Neural crest cell (in vitro differentiated cells): ENCODE measurements around the gene PTGR2. TPM values are rescaled to one million over a fixed set of nuclear protein-coding genes. Genes with fewer than 3 reads are reported as not detected.
"Not testable (repeated sequence)": the region's sequence is repeated elsewhere in the genome, so short reads cannot be mapped to it uniquely, and the experiment has no call there.

ENCODE experiments used
- DNase-seq: peaks from one replicate; pipeline ENCODE4 v3.0.0; 2021; ENCODE audit warnings: low read depth, mixed read lengths, low spot score
- H3K27ac Mint-ChIP-seq: one replicate; pipeline ENCODE4 v1.8.0; 2021; ENCODE audit warnings: mild to moderate bottlenecking, mixed read lengths; ENCODE audit not compliant: unreplicated experiment
- H3K27me3 Mint-ChIP-seq: 2 replicates; pipeline ENCODE4 v1.8.0; 2021; ENCODE audit warnings: low read depth, mild to moderate bottlenecking, mixed read lengths
- H3K36me3 Mint-ChIP-seq: 2 replicates; pipeline ENCODE4 v1.8.0; 2021; ENCODE audit warnings: low read depth, mild to moderate bottlenecking, mixed read lengths
- H3K4me1 Mint-ChIP-seq: 2 replicates; pipeline ENCODE4 v1.8.0; 2021; ENCODE audit warnings: mixed read lengths
- H3K4me3 Mint-ChIP-seq: one replicate; pipeline ENCODE4 v1.8.0; 2021; ENCODE audit warnings: mild to moderate bottlenecking, mixed read lengths
- H3K9me3 Mint-ChIP-seq: 2 replicates; pipeline ENCODE4 v1.8.0; 2021; ENCODE audit warnings: mixed read lengths
- total RNA-seq: library from RNA; stranded (reverse); gene quantifications from 2 replicates; pipeline ENCODE4 v1.2.1, GENCODE V29; 2021
- TF ChIP-seq, protein P1 (sequence below): fragments of 200-600 bp; sonication (generic); conservative IDR thresholded peaks from 2 replicates; pipeline ENCODE4 v1.5.0; 2021; ENCODE audit warnings: antibody characterized with exemption, mild to moderate bottlenecking

Gene PTGR2
- total RNA-seq, 1 donor from 2014 or later = 6.0 TPM

DNA sequence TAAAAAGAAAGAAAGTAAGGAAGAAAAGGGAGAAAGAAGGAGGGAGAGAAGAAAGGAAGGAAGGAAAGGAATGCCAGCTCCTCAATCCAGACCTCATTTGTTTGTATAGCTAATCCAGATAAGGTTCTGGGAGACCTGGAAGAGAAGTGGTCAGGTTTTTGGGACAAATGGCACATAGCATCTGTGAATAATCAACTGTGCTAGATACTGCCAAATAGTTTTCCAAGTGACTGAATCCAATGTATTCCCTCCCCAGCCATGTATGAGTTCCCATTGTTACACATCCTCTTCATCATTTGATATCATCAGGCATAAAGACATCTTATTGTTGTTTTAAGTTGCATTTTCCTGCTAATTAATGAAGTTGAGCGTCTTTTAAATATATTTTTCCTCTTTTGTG, 18.6 kb upstream of the PTGR2 start:
- DNase-seq = no peak
- H3K4me3 Mint-ChIP-seq = no peak overlapping the region
- H3K4me1 Mint-ChIP-seq = peaks cover 19% of the 10 kb centered on the region
- no peaks in the 10 kb centered on the region for H3K36me3 Mint-ChIP-seq
- no peaks in the 10 kb centered on the region for H3K27me3 Mint-ChIP-seq
- H3K27ac Mint-ChIP-seq = no peak overlapping the region
- TF ChIP-seq, protein P1, sequence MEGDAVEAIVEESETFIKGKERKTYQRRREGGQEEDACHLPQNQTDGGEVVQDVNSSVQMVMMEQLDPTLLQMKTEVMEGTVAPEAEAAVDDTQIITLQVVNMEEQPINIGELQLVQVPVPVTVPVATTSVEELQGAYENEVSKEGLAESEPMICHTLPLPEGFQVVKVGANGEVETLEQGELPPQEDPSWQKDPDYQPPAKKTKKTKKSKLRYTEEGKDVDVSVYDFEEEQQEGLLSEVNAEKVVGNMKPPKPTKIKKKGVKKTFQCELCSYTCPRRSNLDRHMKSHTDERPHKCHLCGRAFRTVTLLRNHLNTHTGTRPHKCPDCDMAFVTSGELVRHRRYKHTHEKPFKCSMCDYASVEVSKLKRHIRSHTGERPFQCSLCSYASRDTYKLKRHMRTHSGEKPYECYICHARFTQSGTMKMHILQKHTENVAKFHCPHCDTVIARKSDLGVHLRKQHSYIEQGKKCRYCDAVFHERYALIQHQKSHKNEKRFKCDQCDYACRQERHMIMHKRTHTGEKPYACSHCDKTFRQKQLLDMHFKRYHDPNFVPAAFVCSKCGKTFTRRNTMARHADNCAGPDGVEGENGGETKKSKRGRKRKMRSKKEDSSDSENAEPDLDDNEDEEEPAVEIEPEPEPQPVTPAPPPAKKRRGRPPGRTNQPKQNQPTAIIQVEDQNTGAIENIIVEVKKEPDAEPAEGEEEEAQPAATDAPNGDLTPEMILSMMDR = no peak
- no peaks in the 10 kb centered on the region for H3K9me3 Mint-ChIP-seq

DNA sequence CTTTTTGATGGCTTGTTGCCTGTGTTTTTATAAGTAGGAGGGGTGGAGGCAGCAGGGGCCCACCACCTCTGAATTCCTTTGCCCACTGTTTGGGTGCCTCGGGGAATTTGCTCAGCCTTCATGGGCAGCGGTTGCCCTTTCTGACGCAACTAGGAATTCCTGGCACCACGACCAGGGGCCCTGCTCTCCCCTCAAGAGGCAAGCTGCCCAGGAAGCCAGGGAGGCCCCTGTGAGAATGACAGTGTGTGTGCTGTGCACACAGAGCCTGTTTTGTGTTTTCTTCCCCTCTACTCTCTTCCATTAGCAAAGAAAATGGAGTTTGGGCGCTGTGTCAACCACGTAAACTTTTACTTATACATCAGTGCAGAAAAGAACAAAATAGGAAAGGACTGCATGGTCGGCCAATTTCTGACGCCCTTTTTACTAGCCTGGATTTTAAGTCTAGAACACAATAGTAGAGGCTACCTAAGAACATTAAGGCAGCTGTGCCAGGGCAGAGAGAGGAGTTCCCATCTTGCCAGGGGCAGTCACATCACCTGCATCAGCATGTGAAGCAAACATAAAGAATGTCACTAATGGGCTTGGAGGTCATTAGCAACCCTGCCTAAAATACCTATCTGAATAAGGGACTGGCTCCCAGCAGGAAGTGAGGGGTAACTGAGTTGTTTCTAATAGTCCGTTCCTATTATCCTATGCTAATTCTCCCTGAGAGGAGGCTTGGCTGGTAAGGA, 17.9 kb upstream of the PTGR2 start:
- no peak overlapping the region for H3K4me3 Mint-ChIP-seq
- H3K9me3 Mint-ChIP-seq = no peaks in the 10 kb centered on the region
- peaks cover 19% of the 10 kb centered on the region for H3K4me1 Mint-ChIP-seq
- TF ChIP-seq, protein P1 = no peak
- no peaks in the 10 kb centered on the region for H3K27me3 Mint-ChIP-seq
- H3K36me3 Mint-ChIP-seq = no peaks in the 10 kb centered on the region
- H3K27ac Mint-ChIP-seq = peak overlapping the region; percentile 80
- DNase-seq = peak; percentile 14

DNA sequence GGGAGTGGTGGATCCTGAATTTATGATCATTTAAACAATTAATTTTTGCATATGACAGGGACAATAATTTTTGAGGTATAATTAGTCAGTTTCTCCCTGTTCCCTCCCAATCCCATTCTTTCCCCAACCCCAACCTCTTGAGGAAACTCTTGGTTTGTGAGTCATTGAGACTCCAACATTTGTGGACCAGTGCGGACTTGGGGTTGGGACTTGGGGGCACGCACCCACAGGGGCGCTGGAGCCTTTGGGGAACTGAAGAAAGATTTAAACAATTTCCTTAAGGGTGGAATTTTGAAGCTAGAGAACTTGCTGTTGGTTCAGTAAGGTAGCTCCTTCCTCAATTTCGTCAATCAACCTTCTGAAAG, 17.4 kb upstream of the PTGR2 start:
- Mint-ChIP-seq H3K27me3 (no peaks in the 10 kb centered on the region), H3K9me3 (no peaks in the 10 kb centered on the region), H3K27ac (no peak overlapping the region), H3K36me3 (no peaks in the 10 kb centered on the region), H3K4me1 (peaks cover 19% of the 10 kb centered on the region), H3K4me3 (no peak overlapping the region)
- TF ChIP-seq, protein P1 = no peak
- no peak for DNase-seq

DNA sequence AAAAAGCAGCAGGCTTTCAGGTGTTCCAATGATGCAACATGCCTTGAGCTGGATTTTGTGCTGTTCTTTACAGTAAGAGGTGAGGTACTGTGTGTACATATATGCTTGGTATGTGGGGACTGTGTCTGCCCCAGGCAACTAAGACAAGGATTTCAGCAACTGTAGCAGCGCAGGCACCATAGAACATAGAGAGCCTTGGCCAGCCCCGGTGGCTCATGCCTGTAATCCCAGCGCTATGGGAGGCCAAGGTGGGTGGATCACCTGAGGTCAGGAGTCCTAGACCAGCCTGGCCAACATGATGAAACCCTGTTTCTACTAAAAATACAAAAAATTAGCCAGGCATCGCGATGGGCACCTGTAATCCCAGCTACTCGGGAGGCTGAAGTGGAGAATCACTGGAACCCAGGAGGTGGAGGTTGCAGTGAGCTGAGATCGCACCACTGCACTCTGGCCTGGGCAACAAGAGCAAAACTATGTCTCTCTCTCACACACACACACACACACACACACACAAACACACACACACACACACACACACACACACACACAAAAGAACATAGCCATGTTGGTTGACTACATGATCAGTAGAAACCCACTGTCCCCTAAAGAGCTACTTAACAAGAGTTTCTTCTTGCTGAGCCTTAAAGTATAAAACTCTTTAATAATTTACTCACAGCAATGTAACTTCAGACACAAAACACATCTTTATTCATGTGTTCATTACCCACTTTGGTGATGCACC, 13.2 kb upstream of the PTGR2 start:
- H3K36me3 Mint-ChIP-seq, H3K27ac Mint-ChIP-seq, H3K4me3 Mint-ChIP-seq, H3K9me3 Mint-ChIP-seq, H3K27me3 Mint-ChIP-seq, DNase-seq: not testable (repeated sequence)
- peaks cover 13% of the 10 kb centered on the region for H3K4me1 Mint-ChIP-seq

- no peaks in the 10 kb centered on the region for H3K27me3 Mint-ChIP-seq
- H3K36me3 Mint-ChIP-seq = no peaks in the 10 kb centered on the region
- DNase-seq = no peak
- no peak overlapping the region for H3K4me3 Mint-ChIP-seq
- H3K4me1 Mint-ChIP-seq = no peaks in the 10 kb centered on the region
- H3K27ac Mint-ChIP-seq = no peak overlapping the region
- no peaks in the 10 kb centered on the region for H3K9me3 Mint-ChIP-seq
- TF ChIP-seq, protein P1 = no peak
Measured at GRCh38 chr14:73842201-73842600, 9.4 kb upstream of the PTGR2 start.

- H3K4me1 Mint-ChIP-seq = no peaks in the 10 kb centered on the region
- H3K27me3 Mint-ChIP-seq = no peaks in the 10 kb centered on the region
- H3K27ac Mint-ChIP-seq = no peak overlapping the region
- no peaks in the 10 kb centered on the region for H3K36me3 Mint-ChIP-seq
- H3K4me3 Mint-ChIP-seq = no peak overlapping the region
- H3K9me3 Mint-ChIP-seq = no peaks in the 10 kb centered on the region
- no peak for DNase-seq
- TF ChIP-seq, protein P1 = no peak
Measured at GRCh38 chr14:73842851-73843250, 8.8 kb upstream of the PTGR2 start.
